IMR-90 (cell line): ENCODE measurements around the gene PABPN1. TPM values are rescaled to one million over a fixed set of nuclear protein-coding genes. Genes with fewer than 3 reads are reported as not detected.

ENCODE experiments used
- ATAC-seq: fragments of 200-7000 bp; cut with Tn5 transposase; 2 replicates; pipeline ENCODE4 v1.9.1; 2020; ENCODE audit warnings: low read depth, mild to moderate bottlenecking, moderate library complexity
- BruUV-seq: library from RNA; stranded (reverse); fragments of 400-500 nt; replicated peaks from 2 replicates; lab custom pipeline; 2021; lab: Mats Ljungman, UMichigan
- CTCF ChIA-PET: fragments of 300-600 bp; formaldehyde crosslinking; extraction: SDS; loops from one replicate; lab custom pipeline; 2021; ENCODE audit warnings: antibody characterized with exemption; lab: Yijun Ruan, JAX
- POLR2A ChIA-PET: fragments of 300-600 bp; sonication (Branson Sonifier 250); formaldehyde crosslinking; loops from one replicate; lab custom pipeline; 2022; ENCODE audit warnings: antibody characterized with exemption; ENCODE audit not compliant: unreplicated experiment; lab: Charles Lee
- DNase-seq: peaks from one replicate; pipeline ENCODE4 v3.0.0; 2013
- H2AFZ ChIP-seq: replicated peaks from 2 replicates; pipeline ENCODE3; 2013; ENCODE audit warnings: low read length, mild to moderate bottlenecking; ENCODE audit not compliant: poor library complexity
- H2AK5ac ChIP-seq: 2 replicates; pipeline ENCODE4 v1.6.1; 2013; ENCODE audit warnings: low read depth, low read length, inconsistent platforms
- H2AK9ac ChIP-seq: replicated peaks from 2 replicates; pipeline ENCODE3; 2013; ENCODE audit warnings: mild to moderate bottlenecking, low read depth, low read length, moderate library complexity; ENCODE audit not compliant: poor library complexity
- H2BK120ac ChIP-seq: 2 replicates; pipeline ENCODE4 v1.6.1; 2013; ENCODE audit warnings: low read depth, low read length, inconsistent platforms
- H2BK15ac ChIP-seq: 3 replicates; pipeline ENCODE4 v1.6.1; 2013; ENCODE audit warnings: low read depth, low read length, inconsistent platforms
- H2BK20ac ChIP-seq: 2 replicates; pipeline ENCODE4 v1.6.1; 2013; ENCODE audit warnings: low read depth, mild to moderate bottlenecking, inconsistent platforms, low read length, moderate library complexity
- H2BK5ac ChIP-seq: 2 replicates; pipeline ENCODE4 v1.6.1; 2013; ENCODE audit warnings: mild to moderate bottlenecking, low read depth, low read length, inconsistent platforms; ENCODE audit not compliant: poor library complexity, severe bottlenecking
- H3K14ac ChIP-seq: replicated peaks from 2 replicates; pipeline ENCODE4 v1.6.1; 2013; ENCODE audit warnings: low read depth, low read length, inconsistent platforms
- H3K18ac ChIP-seq: 2 replicates; pipeline ENCODE4 v1.6.1; 2013; ENCODE audit warnings: low read depth, low read length, control low read depth
- H3K23ac ChIP-seq: 2 replicates; pipeline ENCODE4 v1.6.1; 2013; ENCODE audit warnings: low read depth, low read length, inconsistent platforms
- H3K27ac ChIP-seq: 2 replicates; pipeline ENCODE4 v1.5.1; 2013; ENCODE audit warnings: mild to moderate bottlenecking, control low read depth, low read length; ENCODE audit not compliant: insufficient read depth
- H3K27me3 ChIP-seq: 2 replicates; pipeline ENCODE4 v1.6.1; 2013; ENCODE audit warnings: low read length; ENCODE audit not compliant: control insufficient read depth, insufficient read depth
- H3K36me3 ChIP-seq: 2 replicates; pipeline ENCODE4 v1.6.1; 2013; ENCODE audit warnings: low read length, mixed read lengths; ENCODE audit not compliant: control insufficient read depth, insufficient read depth
- H3K4ac ChIP-seq: 2 replicates; pipeline ENCODE4 v1.6.1; 2013; ENCODE audit warnings: low read depth, low read length, inconsistent platforms
- H3K4me1 ChIP-seq: 2 replicates; pipeline ENCODE4 v1.6.1; 2013; ENCODE audit warnings: low read length, mixed read lengths; ENCODE audit not compliant: control insufficient read depth, insufficient read depth
- H3K4me2 ChIP-seq: 2 replicates; pipeline ENCODE4 v1.6.1; 2013; ENCODE audit warnings: low read depth, mild to moderate bottlenecking, control low read depth, low read length, moderate library complexity
- H3K4me3 ChIP-seq: 2 replicates; pipeline ENCODE4 v1.5.1; 2013; ENCODE audit warnings: low read depth, mild to moderate bottlenecking, control low read depth, low read length, moderate library complexity; ENCODE audit not compliant: insufficient read depth
- H3K56ac ChIP-seq: 2 replicates; pipeline ENCODE4 v1.6.1; 2013; ENCODE audit warnings: low read length, inconsistent platforms; ENCODE audit not compliant: insufficient read depth; ENCODE audit errors: extremely low read depth
- H3K79me1 ChIP-seq, 2 experiments: 2 replicates each; pipeline ENCODE4 v1.6.1; 2013; ENCODE audit warnings: low read length in 2 of 2, inconsistent platforms in 1 of 2, low read depth in 1 of 2
- H3K9ac ChIP-seq: 2 replicates; pipeline ENCODE4 v1.6.1; 2013; ENCODE audit warnings: low read depth, low read length, control low read depth
- H3K9me1 ChIP-seq: 2 replicates; pipeline ENCODE4 v1.6.1; 2013; ENCODE audit warnings: low read length, inconsistent platforms; ENCODE audit not compliant: insufficient read depth
- H3K9me3 ChIP-seq: 2 replicates; pipeline ENCODE4 v1.6.1; 2013; ENCODE audit warnings: low read length; ENCODE audit not compliant: control insufficient read depth, insufficient read depth
- H4K20me1 ChIP-seq: 2 replicates; pipeline ENCODE4 v1.6.1; 2013; ENCODE audit warnings: low read length, inconsistent platforms; ENCODE audit not compliant: insufficient read depth
- H4K5ac ChIP-seq: 2 replicates; pipeline ENCODE4 v1.6.1; 2013; ENCODE audit warnings: mild to moderate bottlenecking, low read depth, low read length, control low read depth
- H4K8ac ChIP-seq, 2 experiments: 2 replicates each; pipeline ENCODE4 v1.6.1; 2013; ENCODE audit warnings: low read depth in 2 of 2, low read length in 2 of 2, control low read depth in 1 of 2, inconsistent platforms in 1 of 2
- H4K91ac ChIP-seq: 2 replicates; pipeline ENCODE4 v1.6.1; 2013; ENCODE audit warnings: low read depth, low read length, inconsistent platforms; ENCODE audit not compliant: insufficient read depth
- RCOR1 ChIP-seq: IDR thresholded peaks from 2 replicates; pipeline ENCODE4 v1.6.1; 2012; ENCODE audit warnings: mild to moderate bottlenecking, low read length, improper control_type of control experiment; ENCODE audit not compliant: insufficient replicate concordance
- SMC3 ChIP-seq: fragments of 150-350 bp; IDR thresholded peaks from 2 replicates; pipeline ENCODE4 v1.6.1; 2016; ENCODE audit warnings: low read depth, mild to moderate bottlenecking, antibody characterized with exemption, low read length, moderate library complexity
- WGBS, 2 experiments: methylation state at CpG; one replicate each; pipeline versions ENCODE4 v1.1.5 to v1.1.7; 2013; ENCODE audit warnings: missing lambda C conversion rate in 2 of 2; ENCODE audit not compliant: insufficient read length in 1 of 2; ENCODE audit errors: extremely low coverage in 2 of 2; 5-methylcytosine and 5-hydroxymethylcytosine counted together
- dilution Hi-C: fragments of 300-500 bp; cut with HindIII; formaldehyde crosslinking; loops from one replicate; pipeline ENCODE4 v1.14.3; 2018; ENCODE audit warnings: low sequenced_read_pairs; ENCODE audit not compliant: unreplicated experiment
- in situ Hi-C: fragments of 300-500 bp; cut with MboI; formaldehyde crosslinking; loops from 3 replicates; pipeline ENCODE4 v1.14.3; 2019; ENCODE audit warnings: low sequenced_read_pairs, inconsistent platforms, mixed read lengths
- intact Hi-C: fragments of 100-400 bp; cut with micrococcal nuclease; formaldehyde crosslinking; loops from 2 replicates; pipeline ENCODE4 v1.10.0; 2022
- polyA plus RNA-seq, 3 experiments: library from polyadenylated mRNA; depleted of rRNA; stranded (reverse); fragments of >200 nt; gene quantifications; 2 replicates each; pipeline ENCODE4 v1.2.3, GENCODE V29; 2012; ENCODE audit warnings: low replicate concordance in 1 of 3
- total RNA-seq: library from RNA; depleted of rRNA; stranded (reverse); fragments of >200 nt; gene quantifications from 2 replicates; pipeline ENCODE4 v1.2.3, GENCODE V29; 2012

PABPN1 gene
- total and polyA plus RNA-seq, 2 of the 4 experiments (the other 2 are of a cell fraction), result 104 to 211 TPM

DNA sequence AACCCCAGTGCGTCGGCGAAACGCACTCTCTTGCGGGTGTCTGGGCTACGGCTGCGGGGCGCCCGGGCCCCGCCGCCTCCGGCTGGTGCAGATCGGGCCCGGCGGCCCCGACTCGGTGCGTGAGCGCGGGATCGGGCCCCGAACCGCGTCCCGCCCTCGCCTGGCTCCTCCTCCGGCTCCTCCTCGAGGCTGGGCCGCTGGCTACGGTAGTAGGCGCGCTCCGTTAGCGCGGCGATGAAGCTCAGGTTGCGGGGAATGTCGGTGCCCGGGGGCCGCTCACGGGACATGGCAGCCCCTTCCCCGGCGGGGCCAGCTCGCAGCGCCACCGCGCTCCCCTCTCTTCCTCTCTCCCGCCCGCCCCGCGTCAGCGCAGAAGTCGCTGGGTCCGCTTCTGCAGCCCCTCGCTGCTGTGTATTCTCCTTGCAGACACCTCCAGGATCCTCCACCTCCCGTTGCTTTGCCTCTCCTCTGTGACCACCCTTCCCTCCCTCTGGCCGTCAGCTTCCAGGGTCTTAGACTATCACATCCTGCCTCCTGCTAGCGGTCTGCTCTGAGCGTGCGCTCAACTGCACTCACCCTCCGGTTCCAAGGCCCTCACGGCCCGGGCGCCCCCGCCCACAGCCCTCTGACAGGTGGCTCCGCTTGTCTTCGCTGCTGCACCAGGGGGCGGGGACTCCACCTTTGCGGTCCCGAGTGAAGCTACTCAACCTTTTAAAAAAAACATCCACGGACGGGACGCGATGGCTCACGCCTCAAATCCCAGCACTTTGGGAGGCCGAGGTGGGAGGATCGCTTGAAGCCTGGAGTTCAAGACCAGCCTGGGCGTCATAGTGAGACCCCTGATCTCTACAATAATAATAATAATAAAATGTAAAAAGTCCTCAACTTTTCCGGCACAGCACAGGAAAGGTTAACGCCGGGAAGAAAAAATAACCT is 18.7 kb upstream of the PABPN1 start, which contains the start of gene PPP1R3E:
TSS of gene PPP1R3E (minus strand) at position 570 of the 936 bp plus-strand sequence. CDS start at position 287, 283 bp downstream.
- no peaks in the 10 kb centered on the region for H3K9me3 ChIP-seq
- ATAC-seq (peak; percentile 40), DNase-seq (peak; percentile 41)
- peak within 1 kb of the TSS; percentile 77 for H2AK9ac ChIP-seq
- ChIA-PET POLR2A (interaction anchor here (1.5 kb wide), 1 partner anchor 9 kb away, joined by 3 read pairs; no protein-coding TSS in a partner anchor), CTCF (interaction anchor here (3.6 kb wide), 1 partner anchor 181 kb away, joined by 10 read pairs; no protein-coding TSS in a partner anchor)
- H2AFZ ChIP-seq, result peak within 1 kb of the TSS; percentile 97
- peak within 1 kb of the TSS; percentile 67 for H3K27ac ChIP-seq
- no peaks in the 10 kb centered on the region for H3K36me3 ChIP-seq
- H2BK20ac ChIP-seq, result no peak within 1 kb of the TSS; the same call in 1 of the 2 replicates
- H2BK15ac ChIP-seq, result no peak within 1 kb of the TSS; the same call in 2 of the 3 replicates
- intact Hi-C loops, result loop anchor here (10.0 kb wide), 1 partner anchor 748 kb away; no protein-coding TSS in a partner anchor
- H3K9me1 ChIP-seq, result no peaks in the 10 kb centered on the region
- H3K4me1 ChIP-seq, result peaks cover 4% of the 10 kb centered on the region
- H2BK120ac ChIP-seq, result peak within 1 kb of the TSS; percentile 5; the same call in 1 of the 2 replicates
- H4K5ac ChIP-seq, result no peak within 1 kb of the TSS; the same call in 1 of the 2 replicates
- dilution Hi-C loops, result no loop called here
- H3K27me3 ChIP-seq, result no peaks in the 10 kb centered on the region
- H4K20me1 ChIP-seq, result peaks cover 3% of the 10 kb centered on the region; the same call in 1 of the 2 replicates
- H2BK5ac ChIP-seq, result peak within 1 kb of the TSS; percentile 53
- H3K56ac ChIP-seq, result no peak within 1 kb of the TSS
- BruUV-seq, result no TSS peak
- H3K4ac ChIP-seq, result peak within 1 kb of the TSS; percentile 58
- peak within 1 kb of the TSS; percentile 45; the same call in 1 of the 2 replicates for H2AK5ac ChIP-seq
- WGBS, 2 experiments, result 0% methylated on average over 43 of the region's 81 CpGs; no CpG with 5 or more reads in 1 of the 2 experiments
- peak within 1 kb of the TSS; percentile 81 for H3K9ac ChIP-seq
- H3K4me3 ChIP-seq, result peak within 1 kb of the TSS; percentile 60
- H3K79me1 ChIP-seq, result peaks cover 7 to 25% of the 10 kb centered on the region in 2 experiments; a peak in 3 of 4 replicates
- H3K14ac ChIP-seq, result no peak within 1 kb of the TSS
- H3K4me2 ChIP-seq, result peak within 1 kb of the TSS; percentile 98
- no peak for TF ChIP-seq SMC3
- peak; percentile 23 for TF ChIP-seq RCOR1
- H3K18ac ChIP-seq, result no peak within 1 kb of the TSS
- peak within 1 kb of the TSS; percentile 35; the same call in 1 of the 2 replicates for H4K91ac ChIP-seq
- peak within 1 kb of the TSS; percentile 69 for H3K23ac ChIP-seq
- in situ Hi-C loops, result loop anchor here (10.0 to 25.0 kb wide), 4 partner anchors 188 to 1135 kb away; partner anchors contain the start of genes CBLN3, CEBPE, EMC9 and FITM1
- peak within 1 kb of the TSS; percentile 64 to 67; a peak in 3 of 4 replicates for H4K8ac ChIP-seq
